Measurements from ENCODE around the gene RIN3. TPM values are rescaled to one million over a fixed set of nuclear protein-coding genes. Genes with fewer than 3 reads are reported as not detected.
A peak's percentile ranks its signal among the peaks of the same experiment; 100 is the strongest.

Gene RIN3
- total RNA-seq, 1 donor from 2014 or later, result 18.8 TPM

DNA sequence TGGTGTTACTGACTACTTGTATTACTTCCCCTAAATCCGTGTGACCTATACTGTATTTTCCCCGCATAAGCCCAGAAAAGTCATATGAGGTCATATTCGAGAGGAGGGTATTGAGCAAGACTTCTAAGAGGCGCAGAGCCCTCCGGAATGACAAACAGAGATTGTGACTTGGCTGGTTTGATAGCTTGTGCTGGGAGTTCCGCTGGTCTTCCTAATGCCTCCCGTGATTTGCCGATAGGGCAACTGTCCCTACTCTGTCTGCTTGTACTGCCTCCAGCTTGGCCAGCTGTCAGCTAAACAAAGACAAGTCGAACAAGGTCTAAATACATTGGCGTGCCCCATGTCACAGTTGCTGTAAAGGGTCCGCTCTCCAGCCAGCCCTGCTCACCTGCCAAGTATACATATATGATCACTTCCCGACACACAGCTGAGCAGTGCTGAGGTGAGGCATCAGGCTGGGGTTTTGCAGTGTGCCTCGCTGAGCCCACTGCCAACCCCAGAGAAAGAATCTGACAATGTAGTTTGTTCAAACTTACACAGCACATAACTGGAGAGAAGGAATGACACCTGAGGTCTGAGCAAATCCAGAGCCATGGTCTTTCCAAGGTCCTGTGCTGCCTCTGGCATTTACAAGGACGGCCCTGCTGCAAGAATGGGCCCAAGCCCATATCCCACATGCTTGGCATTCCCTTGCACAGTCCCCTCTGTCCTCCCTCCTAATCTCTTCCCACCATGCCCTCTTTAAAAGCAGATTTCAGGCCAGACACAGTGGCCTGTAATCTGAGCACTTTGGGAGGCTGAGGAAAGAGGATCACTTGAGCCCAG, 211.1 kb downstream of the RIN3 start:
- no peaks in the 10 kb centered on the region for H3K27me3 Mint-ChIP-seq (ENCODE audit: low read depth)
- no peaks in the 10 kb centered on the region for H3K9me3 Mint-ChIP-seq (ENCODE audit: low read depth)
- H3K4me1 Mint-ChIP-seq (ENCODE audit: low read depth), result peaks cover 15% of the 10 kb centered on the region
- H3K36me3 Mint-ChIP-seq (ENCODE audit: low read depth), result peaks cover 16% of the 10 kb centered on the region
- DNase-seq (ENCODE audit: low spot score), result no peak
- no peak overlapping the region for H3K27ac Mint-ChIP-seq (ENCODE audit: unreplicated experiment)
- no peak for TF ChIP-seq CTCF (IDR thresholded peaks at IDR 0.05)
- H3K4me3 Mint-ChIP-seq (ENCODE audit: unreplicated experiment), result no peak overlapping the region

GRCh38 chr14:92726135-92726932, 212.8 kb downstream of the RIN3 start:
- Mint-ChIP-seq H3K4me3 (ENCODE audit: unreplicated experiment) (no peak overlapping the region), H3K27ac (ENCODE audit: unreplicated experiment) (peak overlapping the region; percentile 27), H3K27me3 (ENCODE audit: low read depth) (no peaks in the 10 kb centered on the region), H3K9me3 (ENCODE audit: low read depth) (no peaks in the 10 kb centered on the region), H3K4me1 (ENCODE audit: low read depth) (peaks cover 14% of the 10 kb centered on the region), H3K36me3 (ENCODE audit: low read depth) (peaks cover 18% of the 10 kb centered on the region)
- no peak for TF ChIP-seq CTCF (IDR thresholded peaks at IDR 0.05)
- DNase-seq (ENCODE audit: low spot score), result no peak

- TF ChIP-seq CTCF (IDR thresholded peaks at IDR 0.05), result no peak
- peaks cover 14% of the 10 kb centered on the region for H3K4me1 Mint-ChIP-seq (ENCODE audit: low read depth)
- DNase-seq (ENCODE audit: low spot score), result no peak
- H3K27me3 Mint-ChIP-seq (ENCODE audit: low read depth), result no peaks in the 10 kb centered on the region
- H3K9me3 Mint-ChIP-seq (ENCODE audit: low read depth), result peaks cover 4% of the 10 kb centered on the region
- H3K36me3 Mint-ChIP-seq (ENCODE audit: low read depth), result peaks cover 21% of the 10 kb centered on the region
- H3K27ac Mint-ChIP-seq (ENCODE audit: unreplicated experiment), result no peak overlapping the region
- no peak overlapping the region for H3K4me3 Mint-ChIP-seq (ENCODE audit: unreplicated experiment)
Measured at GRCh38 chr14:92726933-92727262, 213.3 kb downstream of the RIN3 start.

- Mint-ChIP-seq H3K27ac (ENCODE audit: unreplicated experiment) (no peak overlapping the region), H3K27me3 (ENCODE audit: low read depth) (no peaks in the 10 kb centered on the region), H3K9me3 (ENCODE audit: low read depth) (peaks cover 4% of the 10 kb centered on the region), H3K4me1 (ENCODE audit: low read depth) (peaks cover 21% of the 10 kb centered on the region), H3K36me3 (ENCODE audit: low read depth) (peaks cover 25% of the 10 kb centered on the region), H3K4me3 (ENCODE audit: unreplicated experiment) (no peak overlapping the region)
- DNase-seq (ENCODE audit: low spot score), result no peak
- TF ChIP-seq CTCF (IDR thresholded peaks at IDR 0.05), result no peak
Measured at GRCh38 chr14:92728759-92729364, 215.3 kb downstream of the RIN3 start.

DNA sequence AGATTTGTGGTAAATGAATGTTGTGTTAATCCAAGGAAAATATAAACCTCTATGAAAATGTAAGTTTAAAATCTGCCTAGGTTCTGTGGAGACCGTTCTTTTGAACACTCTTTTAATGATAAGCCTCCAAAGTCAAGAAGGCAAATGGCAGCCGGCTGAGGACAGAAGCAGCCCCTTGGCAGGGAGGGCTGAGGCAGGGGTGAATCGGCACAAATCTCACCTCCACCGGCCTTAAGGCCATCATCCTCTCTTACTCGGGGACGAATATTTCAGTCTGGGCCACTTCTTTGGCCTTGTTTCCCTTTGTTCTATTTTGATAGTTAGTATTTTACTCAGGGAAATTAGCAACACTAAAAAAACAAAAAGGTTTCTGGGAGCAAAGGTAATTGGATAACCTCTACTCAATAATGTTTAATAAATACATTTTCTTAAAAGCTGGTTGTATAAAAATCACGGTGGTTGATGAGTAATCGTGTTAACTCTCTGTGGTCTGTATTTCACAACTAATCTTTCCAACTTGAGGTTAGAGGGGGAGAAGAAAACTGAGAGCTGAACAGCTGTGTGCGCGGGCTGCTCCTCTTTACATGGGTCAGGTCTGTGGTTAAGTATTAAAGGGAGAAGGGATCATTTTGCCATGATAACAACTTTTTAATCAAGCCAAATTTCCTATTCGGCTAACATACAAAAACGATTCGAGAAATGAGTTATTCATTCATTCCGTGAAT, 216.2 kb downstream of the RIN3 start:
- TF ChIP-seq CTCF (IDR thresholded peaks at IDR 0.05), result no peak
- no peak for DNase-seq (ENCODE audit: low spot score)
- H3K9me3 Mint-ChIP-seq (ENCODE audit: low read depth), result peaks cover 4% of the 10 kb centered on the region
- H3K27ac Mint-ChIP-seq (ENCODE audit: unreplicated experiment), result no peak overlapping the region
- peaks cover 25% of the 10 kb centered on the region for H3K36me3 Mint-ChIP-seq (ENCODE audit: low read depth)
- no peaks in the 10 kb centered on the region for H3K27me3 Mint-ChIP-seq (ENCODE audit: low read depth)
- no peak overlapping the region for H3K4me3 Mint-ChIP-seq (ENCODE audit: unreplicated experiment)
- H3K4me1 Mint-ChIP-seq (ENCODE audit: low read depth), result peaks cover 21% of the 10 kb centered on the region
